ENCODE data around the gene PPP1R12B.

DNA sequence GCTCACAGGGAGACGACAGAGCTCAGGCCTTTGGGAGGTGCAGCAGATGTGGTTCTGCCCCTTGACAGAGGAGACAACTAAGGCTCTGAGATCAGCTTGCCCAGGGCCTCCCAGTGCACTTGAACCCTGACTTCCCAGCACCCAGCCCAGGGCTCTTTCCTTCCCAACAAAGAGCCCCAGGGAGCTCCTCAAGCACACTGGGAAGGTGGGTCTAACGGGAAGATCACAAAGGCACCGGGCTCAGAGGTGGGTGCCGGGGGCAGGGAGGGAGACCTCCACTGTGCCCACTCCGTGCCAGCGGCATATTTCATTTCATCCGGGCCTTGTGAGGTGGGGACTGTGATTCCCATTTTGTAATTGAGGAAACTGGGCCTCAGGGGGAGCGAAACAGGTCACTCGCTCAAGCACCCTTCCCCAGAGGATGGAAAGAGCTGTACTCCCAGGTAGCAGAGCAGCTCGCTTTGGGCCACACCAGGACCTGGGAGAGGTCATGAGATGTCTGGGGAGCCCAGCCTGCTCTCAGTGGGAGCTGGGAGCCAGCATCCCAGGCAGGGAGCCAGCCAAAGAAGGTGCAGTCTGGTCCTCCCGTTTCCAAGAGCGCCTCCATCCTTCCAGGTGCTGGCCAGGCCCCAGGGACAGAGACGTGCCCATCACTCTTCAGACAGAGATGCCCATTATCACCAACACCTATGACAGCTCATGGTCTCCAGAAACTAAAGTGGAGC lies 279.5 kb downstream of the PPP1R12B start:
- no peak for TF ChIP-seq POLR2A (IDR thresholded peaks at IDR 0.05)
- TF ChIP-seq, protein P1, sequence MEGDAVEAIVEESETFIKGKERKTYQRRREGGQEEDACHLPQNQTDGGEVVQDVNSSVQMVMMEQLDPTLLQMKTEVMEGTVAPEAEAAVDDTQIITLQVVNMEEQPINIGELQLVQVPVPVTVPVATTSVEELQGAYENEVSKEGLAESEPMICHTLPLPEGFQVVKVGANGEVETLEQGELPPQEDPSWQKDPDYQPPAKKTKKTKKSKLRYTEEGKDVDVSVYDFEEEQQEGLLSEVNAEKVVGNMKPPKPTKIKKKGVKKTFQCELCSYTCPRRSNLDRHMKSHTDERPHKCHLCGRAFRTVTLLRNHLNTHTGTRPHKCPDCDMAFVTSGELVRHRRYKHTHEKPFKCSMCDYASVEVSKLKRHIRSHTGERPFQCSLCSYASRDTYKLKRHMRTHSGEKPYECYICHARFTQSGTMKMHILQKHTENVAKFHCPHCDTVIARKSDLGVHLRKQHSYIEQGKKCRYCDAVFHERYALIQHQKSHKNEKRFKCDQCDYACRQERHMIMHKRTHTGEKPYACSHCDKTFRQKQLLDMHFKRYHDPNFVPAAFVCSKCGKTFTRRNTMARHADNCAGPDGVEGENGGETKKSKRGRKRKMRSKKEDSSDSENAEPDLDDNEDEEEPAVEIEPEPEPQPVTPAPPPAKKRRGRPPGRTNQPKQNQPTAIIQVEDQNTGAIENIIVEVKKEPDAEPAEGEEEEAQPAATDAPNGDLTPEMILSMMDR (IDR thresholded peaks at IDR 0.05) = no peak

All from body of pancreas (tissue), 4 donors.